Measurements from ENCODE around the gene MPP3.

GRCh38 chr17:43788540-43788939 is 44.4 kb downstream of the MPP3 start:
- TF ChIP-seq CTCF (IDR thresholded peaks at IDR 0.05) = no peak
- TF ChIP-seq POLR2AphosphoS5 (IDR thresholded peaks at IDR 0.05) = no peak
- TF ChIP-seq POLR2A (IDR thresholded peaks at IDR 0.05) = no peak
- no peak for TF ChIP-seq EP300 (IDR thresholded peaks at IDR 0.05)
